MM.1S (cell line): ENCODE data around the gene SMIM43.

Source experiments
- DNase-seq: peaks from one replicate; pipeline ENCODE4 v3.0.0-alpha.2; 2015
- H2AFZ ChIP-seq: fragments of 300-600 bp; sonication (generic); 2 replicates; pipeline ENCODE4 v1.6.0; 2016; ENCODE audit warnings: antibody characterized with exemption, low read length
- H3F3A ChIP-seq: fragments of 300-600 bp; sonication (generic); 2 replicates; pipeline ENCODE4 v1.6.1; 2016; ENCODE audit warnings: mild to moderate bottlenecking, antibody characterized with exemption, low read length, moderate library complexity, mixed read lengths; ENCODE audit not compliant: insufficient read depth
- H3K27ac ChIP-seq: fragments of 300-600 bp; sonication (generic); 2 replicates; pipeline ENCODE4 v1.5.1; 2016; ENCODE audit warnings: mild to moderate bottlenecking, low read length
- H3K27me3 ChIP-seq: fragments of 300-600 bp; sonication (generic); replicated peaks from 2 replicates; pipeline ENCODE4 v1.6.0; 2016; ENCODE audit warnings: low read length; ENCODE audit not compliant: insufficient read depth
- H3K36me3 ChIP-seq: fragments of 300-600 bp; sonication (generic); replicated peaks from 2 replicates; pipeline ENCODE4 v1.6.1; 2016; ENCODE audit warnings: mild to moderate bottlenecking, low read length, mixed read lengths; ENCODE audit not compliant: insufficient read depth
- H3K4me1 ChIP-seq: fragments of 300-600 bp; sonication (generic); 2 replicates; pipeline ENCODE4 v1.6.1; 2016; ENCODE audit warnings: low read length, mixed read lengths
- H3K4me2 ChIP-seq: fragments of 300-600 bp; sonication (generic); 2 replicates; pipeline ENCODE4 v1.6.0; 2016; ENCODE audit warnings: low read depth, low read length
- H3K4me3 ChIP-seq: fragments of 300-600 bp; sonication (generic); 2 replicates; pipeline ENCODE4 v1.5.1; 2016; ENCODE audit warnings: low read length, mixed read lengths
- H3K79me2 ChIP-seq: fragments of 300-600 bp; sonication (generic); 2 replicates; pipeline ENCODE4 v1.6.1; 2016; ENCODE audit warnings: mixed run types, low read length, mixed read lengths
- H3K9ac ChIP-seq: fragments of 300-600 bp; sonication (generic); 2 replicates; pipeline ENCODE4 v1.6.1; 2016; ENCODE audit warnings: low read length, mixed read lengths
- H3K9me2 ChIP-seq: fragments of 300-600 bp; sonication (generic); replicated peaks from 2 replicates; pipeline ENCODE4 v1.6.1; 2016; ENCODE audit warnings: mild to moderate bottlenecking, low read length, mixed read lengths; ENCODE audit not compliant: insufficient read depth
- H3K9me3 ChIP-seq: fragments of 300-600 bp; sonication (generic); replicated peaks from 2 replicates; pipeline ENCODE4 v1.6.1; 2016; ENCODE audit warnings: mild to moderate bottlenecking, low read length, mixed read lengths; ENCODE audit not compliant: insufficient read depth
- H4K20me1 ChIP-seq: fragments of 300-600 bp; sonication (generic); 2 replicates; pipeline ENCODE4 v1.6.1; 2016; ENCODE audit warnings: mild to moderate bottlenecking, low read length, moderate library complexity, mixed read lengths; ENCODE audit not compliant: insufficient read depth
- CTCF ChIP-seq: fragments of 300-600 bp; sonication (generic); IDR thresholded peaks from 2 replicates; pipeline ENCODE4 v1.5.1; 2016; ENCODE audit warnings: antibody characterized with exemption, low read length, mixed read lengths
- EZH2 ChIP-seq: fragments of 300-600 bp; sonication (generic); optimal IDR thresholded peaks from 2 replicates; pipeline ENCODE3; 2017; ENCODE audit warnings: low read depth, mild to moderate bottlenecking, antibody characterized with exemption, low read length, mixed read lengths
- EZH2phosphoT487 ChIP-seq: fragments of 300-600 bp; sonication (generic); IDR thresholded peaks from 2 replicates; pipeline ENCODE4 v1.6.1; 2018; ENCODE audit warnings: antibody characterized with exemption, low read length

The SMIM43 gene

GRCh38 chr4:121790976-121791375 lies 26.0 kb upstream of the SMIM43 start:
- H3K79me2 ChIP-seq, result no peaks in the 10 kb centered on the region
- no peak overlapping the region for H2AFZ ChIP-seq
- H3K4me1 ChIP-seq, result no peaks in the 10 kb centered on the region

GRCh38 chr4:121789960-121790829 lies 25.2 kb upstream of the SMIM43 start:
- Histone ChIP-seq H3K36me3 (no peaks in the 10 kb centered on the region), H3K4me2 (no peak overlapping the region), H4K20me1 (no peaks in the 10 kb centered on the region), H3K9me3 (no peaks in the 10 kb centered on the region), H2AFZ (no peak overlapping the region), H3K79me2 (no peaks in the 10 kb centered on the region), H3K27ac (no peak overlapping the region), H3F3A (no peaks in the 10 kb centered on the region), H3K4me1 (no peaks in the 10 kb centered on the region), H3K9ac (no peak overlapping the region), H3K27me3 (no peaks in the 10 kb centered on the region), H3K9me2 (no peaks in the 10 kb centered on the region), H3K4me3 (no peak overlapping the region)
- no peak for DNase-seq
- TF ChIP-seq CTCF (no peak), EZH2 (no peak), EZH2phosphoT487 (no peak)

More at GRCh38 chr4:121790976-121791375, 26.0 kb upstream of the SMIM43 start:
- no peak overlapping the region for H3K4me2 ChIP-seq
- H3K27me3 ChIP-seq, result no peaks in the 10 kb centered on the region
- H3K9me2 ChIP-seq, result no peaks in the 10 kb centered on the region
- no peak overlapping the region for H3K27ac ChIP-seq
- no peaks in the 10 kb centered on the region for H3F3A ChIP-seq
- H3K9ac ChIP-seq, result no peak overlapping the region
- no peak overlapping the region for H3K4me3 ChIP-seq
- H4K20me1 ChIP-seq, result no peaks in the 10 kb centered on the region
- H3K9me3 ChIP-seq, result no peaks in the 10 kb centered on the region
- H3K36me3 ChIP-seq, result no peaks in the 10 kb centered on the region
- no peak for DNase-seq
- TF ChIP-seq EZH2phosphoT487, result no peak
- no peak for TF ChIP-seq CTCF
- no peak for TF ChIP-seq EZH2

GRCh38 chr4:121789455-121789854 lies 24.5 kb upstream of the SMIM43 start:
- no peak overlapping the region for H2AFZ ChIP-seq
- H3K4me2 ChIP-seq, result no peak overlapping the region
- TF ChIP-seq EZH2phosphoT487 (no peak), CTCF (no peak), EZH2 (no peak)

More at GRCh38 chr4:121789455-121789854, 24.5 kb upstream of the SMIM43 start:
- H3K79me2 ChIP-seq, result no peaks in the 10 kb centered on the region
- no peak for DNase-seq
- no peaks in the 10 kb centered on the region for H3K27me3 ChIP-seq
- no peaks in the 10 kb centered on the region for H3K9me3 ChIP-seq
- H3K4me1 ChIP-seq, result no peaks in the 10 kb centered on the region
- no peak overlapping the region for H3K27ac ChIP-seq
- H3K9ac ChIP-seq, result no peak overlapping the region
- no peaks in the 10 kb centered on the region for H4K20me1 ChIP-seq
- no peak overlapping the region for H3K4me3 ChIP-seq
- H3K36me3 ChIP-seq, result no peaks in the 10 kb centered on the region
- no peaks in the 10 kb centered on the region for H3F3A ChIP-seq
- H3K9me2 ChIP-seq, result no peaks in the 10 kb centered on the region
